Gastrocnemius medialis (tissue), 4 donors: ENCODE data around the gene GTF2A2. TPM values are rescaled to one million over a fixed set of nuclear protein-coding genes. Genes with fewer than 3 reads are reported as not detected.

ENCODE experiments used
- ATAC-seq, 2 donors: fragments of 150-250 bp; one replicate each; pipeline ENCODE4 v1.9.1; 2016
- DNase-seq, 2 donors: peaks; one replicate each; pipeline ENCODE4 v3.0.0-alpha.2; 2019
- H3K27ac ChIP-seq, 4 donors: fragments of 200-600 bp; sonication (generic); 1 replicate in 1 of 4; 2 replicates in 3 of 4; pipeline ENCODE4 v1.5.1; 2016 to 2018; ENCODE audit warnings: mild to moderate bottlenecking in 2 of 4, moderate library complexity in 1 of 4
- H3K27me3 ChIP-seq, 3 donors: fragments of 200-600 bp; sonication (generic) in 2 of 3; 1 replicate in 1 of 3; 2 replicates in 2 of 3; pipeline versions ENCODE4 v1.5.1 to v1.6.0; 2016 to 2019; ENCODE audit warnings: mild to moderate bottlenecking in 1 of 3, moderate library complexity in 1 of 3
- H3K36me3 ChIP-seq, 2 donors: fragments of 200-600 bp; sonication (generic) in 1 of 2; one replicate each; pipeline ENCODE4 v1.5.1; 2017 to 2018
- H3K4me1 ChIP-seq, 2 donors: fragments of 200-600 bp; sonication (generic) in 1 of 2; one replicate each; pipeline ENCODE4 v1.5.1; 2016 to 2017; ENCODE audit warnings: mild to moderate bottlenecking in 2 of 2
- H3K4me3 ChIP-seq, 4 donors: fragments of 200-600 bp; sonication (generic) in 3 of 4; 1 replicate in 1 of 4; 2 replicates in 3 of 4; pipeline ENCODE4 v1.5.1; 2016 to 2019; ENCODE audit warnings: mild to moderate bottlenecking in 2 of 4
- H3K9me3 ChIP-seq, 3 donors: fragments of 200-600 bp; sonication (generic) in 2 of 3; 1 replicate in 1 of 3; 2 replicates in 2 of 3; pipeline ENCODE4 v1.5.1; 2016 to 2019
- POLR2A ChIP-seq, 2 donors: fragments of 450-650 bp; IDR thresholded peaks; one replicate each; pipeline ENCODE4 v1.6.1; 2017; ENCODE audit warnings: antibody characterized with exemption in 2 of 2, mild to moderate bottlenecking in 2 of 2, moderate library complexity in 2 of 2
- in situ Hi-C, 4 donors: fragments of 200-750 bp; cut with MboI; loops; one replicate each; pipeline versions ENCODE4 v1.15.0 to v1.8.0; 2017; ENCODE audit warnings: low sequenced_read_pairs in 4 of 4
- intact Hi-C: fragments of 100-400 bp; cut with DNase I; formaldehyde crosslinking; loops from one replicate; pipeline ENCODE4 v1.15.1; 2023; ENCODE audit warnings: low total_unique reads
- total RNA-seq, 4 donors: library from RNA; depleted of rRNA; stranded (reverse); fragments of >200 nt; gene quantifications; one replicate each; pipeline versions ENCODE4 v1.1.0 to v1.2.3, GENCODE V29; 2016
- TF ChIP-seq, protein P1 (sequence below), 5 experiments: fragments of 450-650 bp in 3 of 5; fragments of 200-600 bp in 2 of 5; sonication (generic) in 2 of 5; IDR thresholded peaks in 4 of 5; conservative IDR thresholded peaks in 1 of 5; 1 replicate in 4 of 5; 2 replicates in 1 of 5; pipeline ENCODE4 v1.5.1; 2016 to 2019; ENCODE audit warnings: antibody characterized with exemption in 5 of 5, mild to moderate bottlenecking in 3 of 5, moderate library complexity in 3 of 5

Gene GTF2A2
- total RNA-seq, 4 donors from 2014 or later: 37.9 to 86.0 (median 53.5) TPM

DNA sequence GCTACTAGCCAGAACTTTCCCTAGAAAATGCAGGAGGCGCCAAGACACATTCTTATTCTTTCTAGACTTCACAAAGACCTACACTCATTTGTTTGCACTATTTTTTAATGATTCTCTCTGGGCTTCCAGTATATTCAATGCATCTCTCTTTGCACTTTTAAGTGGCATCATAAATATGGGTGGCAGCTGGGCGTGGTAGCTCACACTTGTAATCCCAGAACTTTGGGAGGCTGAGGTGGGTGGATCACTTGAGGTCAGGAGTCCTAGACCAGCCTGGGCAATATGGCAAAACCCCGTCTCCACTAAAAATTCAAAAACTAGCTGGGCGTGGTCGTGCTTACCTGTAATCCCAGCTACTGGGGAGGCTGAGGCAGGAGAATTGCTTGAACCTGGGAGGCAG, 51.3 kb downstream of the GTF2A2 start:
- DNase-seq (no peak), ATAC-seq (no peak)
- Histone ChIP-seq H3K27ac (no peak overlapping the region), H3K4me3 (no peak overlapping the region), H3K36me3 (no peaks in the 10 kb centered on the region), H3K4me1 (no peaks in the 10 kb centered on the region), H3K27me3 (no peaks in the 10 kb centered on the region), H3K9me3 (no peaks in the 10 kb centered on the region)
- intact Hi-C loops (no loop called here), in situ Hi-C loops (no loop called here)
- no peak for TF ChIP-seq POLR2A (IDR thresholded peaks at IDR 0.05)
- TF ChIP-seq, protein P1, sequence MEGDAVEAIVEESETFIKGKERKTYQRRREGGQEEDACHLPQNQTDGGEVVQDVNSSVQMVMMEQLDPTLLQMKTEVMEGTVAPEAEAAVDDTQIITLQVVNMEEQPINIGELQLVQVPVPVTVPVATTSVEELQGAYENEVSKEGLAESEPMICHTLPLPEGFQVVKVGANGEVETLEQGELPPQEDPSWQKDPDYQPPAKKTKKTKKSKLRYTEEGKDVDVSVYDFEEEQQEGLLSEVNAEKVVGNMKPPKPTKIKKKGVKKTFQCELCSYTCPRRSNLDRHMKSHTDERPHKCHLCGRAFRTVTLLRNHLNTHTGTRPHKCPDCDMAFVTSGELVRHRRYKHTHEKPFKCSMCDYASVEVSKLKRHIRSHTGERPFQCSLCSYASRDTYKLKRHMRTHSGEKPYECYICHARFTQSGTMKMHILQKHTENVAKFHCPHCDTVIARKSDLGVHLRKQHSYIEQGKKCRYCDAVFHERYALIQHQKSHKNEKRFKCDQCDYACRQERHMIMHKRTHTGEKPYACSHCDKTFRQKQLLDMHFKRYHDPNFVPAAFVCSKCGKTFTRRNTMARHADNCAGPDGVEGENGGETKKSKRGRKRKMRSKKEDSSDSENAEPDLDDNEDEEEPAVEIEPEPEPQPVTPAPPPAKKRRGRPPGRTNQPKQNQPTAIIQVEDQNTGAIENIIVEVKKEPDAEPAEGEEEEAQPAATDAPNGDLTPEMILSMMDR (IDR thresholded peaks at IDR 0.05 in 4 of 5, conservative IDR thresholded peaks at IDR 0.05 in 1 of 5): no peak

DNA sequence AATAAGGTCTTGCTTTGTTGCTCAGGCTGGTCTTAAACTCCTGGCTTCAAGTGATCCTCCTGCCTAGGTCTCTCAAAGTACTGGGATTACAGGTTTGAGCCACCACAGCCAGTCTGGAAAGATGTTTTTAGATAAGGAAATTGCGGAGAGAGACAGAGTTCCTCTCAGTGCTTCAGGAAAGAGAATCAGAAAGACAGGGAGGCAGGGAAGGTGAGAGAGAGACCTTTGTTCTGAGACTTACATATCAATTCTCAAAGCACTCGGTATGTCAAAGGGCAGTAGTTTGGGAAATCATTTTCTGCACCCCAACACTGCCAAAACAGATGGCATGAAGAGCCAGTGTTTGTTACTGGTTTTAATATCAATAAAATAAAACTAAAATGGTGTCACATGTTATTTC, 58.9 kb downstream of the GTF2A2 start:
- intact Hi-C loops: no loop called here
- TF ChIP-seq POLR2A (IDR thresholded peaks at IDR 0.05): no peak
- TF ChIP-seq, protein P1 (IDR thresholded peaks at IDR 0.05 in 4 of 5, conservative IDR thresholded peaks at IDR 0.05 in 1 of 5): no peak
- H3K36me3 ChIP-seq: no peaks in the 10 kb centered on the region

DNA sequence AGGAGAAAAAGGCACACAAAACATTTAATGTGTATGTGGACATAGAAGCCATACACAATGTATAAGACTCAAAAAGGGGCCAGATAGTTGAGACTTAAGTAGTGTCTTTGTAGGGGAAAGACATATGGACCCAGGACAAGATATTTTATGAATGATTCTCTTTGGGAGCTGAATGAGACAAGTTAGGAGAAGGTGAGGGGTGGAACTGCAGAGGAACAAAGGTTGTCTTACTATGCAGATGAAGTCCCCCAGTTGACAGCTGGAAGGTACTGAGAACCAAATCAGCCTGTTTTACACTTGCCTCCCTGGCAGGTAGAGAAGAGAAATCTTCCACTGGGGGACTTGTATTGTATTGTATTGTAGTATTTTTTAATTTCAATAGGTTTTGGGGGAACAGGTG, 60.7 kb downstream of the GTF2A2 start:
- Histone ChIP-seq H3K27ac (no peak overlapping the region), H3K4me3 (no peak overlapping the region), H3K36me3 (no peaks in the 10 kb centered on the region), H3K9me3 (no peaks in the 10 kb centered on the region), H3K27me3 (no peaks in the 10 kb centered on the region), H3K4me1 (no peaks in the 10 kb centered on the region)
- ATAC-seq (no peak), DNase-seq (no peak)
- in situ Hi-C loops: no loop called here
- intact Hi-C loops: no loop called here
- no peak for TF ChIP-seq POLR2A (IDR thresholded peaks at IDR 0.05)
- TF ChIP-seq, protein P1 (IDR thresholded peaks at IDR 0.05 in 4 of 5, conservative IDR thresholded peaks at IDR 0.05 in 1 of 5): no peak

More for the DNA sequence above, 58.9 kb downstream of the GTF2A2 start:
- H3K27me3 ChIP-seq: no peaks in the 10 kb centered on the region
- H3K4me3 ChIP-seq: no peak overlapping the region
- ATAC-seq: no peak
- H3K4me1 ChIP-seq: no peaks in the 10 kb centered on the region
- H3K9me3 ChIP-seq: no peaks in the 10 kb centered on the region
- no peak overlapping the region for H3K27ac ChIP-seq
- in situ Hi-C loops: no loop called here
- DNase-seq: no peak

DNA sequence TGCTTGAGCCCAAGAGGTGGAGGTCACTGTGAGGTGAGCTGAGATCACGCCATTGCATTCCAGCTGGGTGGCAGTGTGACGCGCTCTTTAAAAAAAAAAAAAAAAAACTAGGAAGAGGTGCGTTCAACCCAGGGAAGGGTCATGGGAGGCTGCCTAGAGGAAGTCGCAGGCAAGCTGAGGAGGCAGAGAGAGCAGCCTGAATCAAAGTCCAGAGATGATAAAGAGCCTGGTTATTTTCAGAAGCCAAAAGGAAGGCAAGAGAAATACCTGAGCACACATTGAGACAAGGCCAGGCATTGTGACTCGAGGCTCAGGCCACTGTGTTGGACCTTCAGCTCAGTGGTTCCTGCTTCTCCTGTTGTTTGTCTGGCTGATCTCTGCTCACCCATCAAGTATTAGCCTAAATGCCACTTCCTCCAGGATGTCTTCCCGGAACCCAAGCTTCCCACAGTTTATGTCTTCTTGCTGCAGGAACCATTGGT, 61.8 kb downstream of the GTF2A2 start:
- H3K36me3 ChIP-seq: no peaks in the 10 kb centered on the region
- DNase-seq: no peak
- intact Hi-C loops (no loop called here), in situ Hi-C loops (no loop called here)
- no peaks in the 10 kb centered on the region for H3K27me3 ChIP-seq
- no peak overlapping the region for H3K27ac ChIP-seq
- no peaks in the 10 kb centered on the region for H3K4me1 ChIP-seq
- TF ChIP-seq, protein P1 (IDR thresholded peaks at IDR 0.05 in 4 of 5, conservative IDR thresholded peaks at IDR 0.05 in 1 of 5): no peak
- TF ChIP-seq POLR2A (IDR thresholded peaks at IDR 0.05): no peak
- ATAC-seq: no peak
- H3K4me3 ChIP-seq: no peak overlapping the region
- no peaks in the 10 kb centered on the region for H3K9me3 ChIP-seq

DNA sequence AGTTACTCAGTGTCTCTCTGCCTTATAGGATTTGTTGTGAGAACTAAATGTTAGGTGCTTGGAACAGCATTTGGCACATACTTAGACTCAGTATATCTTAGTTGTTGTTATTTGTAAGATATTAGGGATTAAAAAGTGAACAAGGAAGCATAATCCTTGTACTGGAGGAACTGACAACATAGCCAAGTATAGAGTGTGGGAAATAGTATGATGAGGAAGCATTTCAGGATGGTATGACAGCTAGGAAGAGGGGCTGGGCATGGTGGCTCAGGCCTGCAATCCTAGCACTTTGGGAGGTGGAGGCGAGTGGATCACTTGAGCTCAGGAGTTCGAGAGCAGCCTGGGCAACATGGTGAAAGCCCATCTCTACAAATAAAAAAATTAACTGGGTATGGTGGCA, 62.3 kb downstream of the GTF2A2 start:
- Histone ChIP-seq H3K27me3 (no peaks in the 10 kb centered on the region), H3K27ac (no peak overlapping the region), H3K9me3 (no peaks in the 10 kb centered on the region), H3K36me3 (no peaks in the 10 kb centered on the region), H3K4me3 (no peak overlapping the region), H3K4me1 (no peaks in the 10 kb centered on the region)
- no peak for TF ChIP-seq POLR2A (IDR thresholded peaks at IDR 0.05)
- TF ChIP-seq, protein P1 (IDR thresholded peaks at IDR 0.05 in 4 of 5, conservative IDR thresholded peaks at IDR 0.05 in 1 of 5): no peak
- DNase-seq (no peak), ATAC-seq (no peak)
- intact Hi-C loops (no loop called here), in situ Hi-C loops (no loop called here)
